ENCODE results near the gene TMCC1.

TMCC1 gene

DNA sequence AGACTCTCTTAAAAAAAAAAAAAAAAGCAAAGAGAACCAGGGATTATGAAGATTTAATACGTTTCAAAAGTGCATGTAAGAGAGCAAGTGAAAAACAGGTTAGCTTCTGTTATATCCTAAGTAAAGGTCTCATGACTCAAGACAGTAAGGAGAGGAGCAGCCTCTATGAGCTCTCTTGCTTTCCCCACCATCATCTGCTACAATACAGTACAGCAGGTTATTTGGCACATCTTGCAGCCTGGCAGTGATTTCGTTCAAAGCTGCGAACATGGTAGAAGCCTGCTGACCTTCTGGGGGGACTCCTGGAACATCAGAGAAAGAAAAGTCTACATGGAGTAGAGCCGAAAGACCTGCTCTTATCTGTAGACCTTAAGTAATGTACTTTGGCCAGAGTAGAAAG is 157.9 kb downstream of the TMCC1 start:
- H3K9ac ChIP-seq, result no peak overlapping the region

DNA sequence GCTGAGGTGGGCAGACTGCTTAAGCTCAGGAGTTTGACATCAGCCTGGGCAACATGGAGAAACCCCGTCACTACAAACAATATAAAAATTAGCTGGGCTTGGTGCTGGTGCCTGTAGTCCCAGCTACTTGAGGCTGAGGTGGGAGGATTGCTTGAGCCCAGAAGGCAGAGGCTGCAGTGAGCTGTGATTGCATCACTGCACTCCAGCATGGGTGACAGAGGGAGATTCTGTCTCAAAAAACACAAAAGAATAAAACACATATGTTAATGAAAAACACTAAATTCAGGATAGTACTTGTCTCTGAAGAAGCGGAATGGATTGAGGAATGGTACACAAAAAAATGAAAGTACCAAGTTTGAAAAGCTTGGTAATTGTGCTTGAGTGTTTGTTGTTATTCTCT is 159.1 kb downstream of the TMCC1 start:
- no peaks in the 10 kb centered on the region for H3K27me3 ChIP-seq
- no peak overlapping the region for H3K4me2 ChIP-seq
- H3K9me3 ChIP-seq (replicated peaks in 1 of 11), result 0 out of 22 replicates have a peak, but pooled peaks cover 0 to 2% (median 0%) of the 10 kb centered on the region in 11 experiments
- H3K36me3 ChIP-seq, result peaks cover 0 to 23% (median 0%) of the 10 kb centered on the region in 11 experiments; a peak in 4 of 22 replicates
- H3K4me3 ChIP-seq, result no peak overlapping the region
- no peak overlapping the region for H3K9ac ChIP-seq
- H3K4me1 ChIP-seq, result peaks cover 5 to 26% (median 10%) of the 10 kb centered on the region in 10 experiments; a peak in 15 of 20 replicates
- TF ChIP-seq Cebpa-rat (IDR thresholded peaks at IDR 0.05), result no peak
- no peak overlapping the region for H3K27ac ChIP-seq
- H4K20me1 ChIP-seq, result peaks cover 0 to 74% (median 0%) of the 10 kb centered on the region in 11 experiments; a peak in 2 of 22 replicates

More for the DNA sequence above, 157.9 kb downstream of the TMCC1 start:
- H3K4me3 ChIP-seq, result no peak overlapping the region
- no peaks in the 10 kb centered on the region for H3K9me3 ChIP-seq (replicated peaks in 1 of 11)
- TF ChIP-seq Cebpa-rat (IDR thresholded peaks at IDR 0.05), result no peak
- peaks cover 0 to 23% (median 0%) of the 10 kb centered on the region in 11 experiments; a peak in 4 of 22 replicates for H3K36me3 ChIP-seq
- H4K20me1 ChIP-seq, result peaks cover 0 to 78% (median 0%) of the 10 kb centered on the region in 11 experiments; a peak in 2 of 22 replicates
- no peaks in the 10 kb centered on the region for H3K27me3 ChIP-seq
- H3K27ac ChIP-seq, result no peak overlapping the region
- peaks cover 5 to 38% (median 10%) of the 10 kb centered on the region in 10 experiments; a peak in 15 of 20 replicates for H3K4me1 ChIP-seq
- H3K4me2 ChIP-seq, result no peak overlapping the region

DNA sequence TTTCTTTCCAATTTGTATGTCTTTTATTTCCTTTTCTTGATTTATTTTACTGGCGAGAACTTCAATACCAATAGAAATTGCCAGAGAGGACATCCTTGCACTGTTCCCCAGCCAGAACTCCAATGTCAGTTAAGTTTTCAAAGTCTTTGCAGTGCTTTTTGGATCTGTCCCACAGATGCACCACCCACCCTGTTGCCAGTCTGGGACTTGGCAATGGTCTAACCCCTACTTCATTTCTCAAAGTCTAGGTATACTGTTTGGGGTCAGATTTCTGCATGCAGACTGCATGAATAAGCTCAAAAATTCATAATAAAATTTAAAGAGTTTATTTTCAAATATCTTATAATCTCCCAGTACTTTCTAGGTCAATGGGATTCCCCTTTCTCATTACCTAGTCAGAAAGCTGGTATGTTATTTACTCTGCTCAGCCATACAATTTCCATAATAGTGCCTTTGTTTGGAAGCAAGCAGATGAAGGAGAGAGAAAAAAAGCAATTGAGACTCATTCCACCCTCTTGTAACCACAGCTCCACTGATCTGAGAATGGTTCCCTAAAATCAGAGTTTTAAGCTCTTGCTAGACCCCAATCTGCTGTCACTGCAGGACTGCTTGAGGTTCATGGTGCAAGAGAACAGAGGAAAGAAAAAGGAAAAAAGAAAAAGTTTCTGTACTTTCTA is 161.2 kb downstream of the TMCC1 start:
- Histone ChIP-seq H4K20me1 (peaks cover 0 to 80% (median 0%) of the 10 kb centered on the region in 11 experiments; a peak in 4 of 22 replicates), H3K4me2 (no peak overlapping the region), H3K9ac (no peak overlapping the region), H3K27me3 (no peaks in the 10 kb centered on the region), H3K9me3 (replicated peaks in 1 of 11) (0 out of 22 replicates have a peak, but pooled peaks cover 0 to 3% (median 0%) of the 10 kb centered on the region in 11 experiments), H3K4me1 (peaks cover 0 to 9% (median 0%) of the 10 kb centered on the region in 10 experiments; a peak in 1 of 20 replicates), H3K36me3 (peaks cover 0 to 19% (median 0%) of the 10 kb centered on the region in 11 experiments; a peak in 4 of 22 replicates), H3K27ac (no peak overlapping the region), H3K4me3 (no peak overlapping the region)
- TF ChIP-seq Cebpa-rat (IDR thresholded peaks at IDR 0.05), result no peak

GRCh38 chr3:129727707-129728106 is 165.8 kb downstream of the TMCC1 start:
- peaks cover 0 to 69% (median 0%) of the 10 kb centered on the region in 11 experiments; a peak in 4 of 22 replicates for H4K20me1 ChIP-seq
- H3K4me1 ChIP-seq, result peaks cover 0 to 6% (median 0%) of the 10 kb centered on the region in 10 experiments; a peak in 1 of 20 replicates
- no peak for TF ChIP-seq Cebpa-rat (IDR thresholded peaks at IDR 0.05)
- H3K4me3 ChIP-seq, result no peak overlapping the region
- no peak overlapping the region for H3K9ac ChIP-seq
- H3K9me3 ChIP-seq (replicated peaks in 1 of 11), result 0 out of 22 replicates have a peak, but pooled peaks cover 0 to 3% (median 0%) of the 10 kb centered on the region in 11 experiments
- no peak overlapping the region for H3K4me2 ChIP-seq
- no peak overlapping the region for H3K27ac ChIP-seq
- H3K36me3 ChIP-seq, result no peaks in the 10 kb centered on the region
- H3K27me3 ChIP-seq, result no peaks in the 10 kb centered on the region

DNA sequence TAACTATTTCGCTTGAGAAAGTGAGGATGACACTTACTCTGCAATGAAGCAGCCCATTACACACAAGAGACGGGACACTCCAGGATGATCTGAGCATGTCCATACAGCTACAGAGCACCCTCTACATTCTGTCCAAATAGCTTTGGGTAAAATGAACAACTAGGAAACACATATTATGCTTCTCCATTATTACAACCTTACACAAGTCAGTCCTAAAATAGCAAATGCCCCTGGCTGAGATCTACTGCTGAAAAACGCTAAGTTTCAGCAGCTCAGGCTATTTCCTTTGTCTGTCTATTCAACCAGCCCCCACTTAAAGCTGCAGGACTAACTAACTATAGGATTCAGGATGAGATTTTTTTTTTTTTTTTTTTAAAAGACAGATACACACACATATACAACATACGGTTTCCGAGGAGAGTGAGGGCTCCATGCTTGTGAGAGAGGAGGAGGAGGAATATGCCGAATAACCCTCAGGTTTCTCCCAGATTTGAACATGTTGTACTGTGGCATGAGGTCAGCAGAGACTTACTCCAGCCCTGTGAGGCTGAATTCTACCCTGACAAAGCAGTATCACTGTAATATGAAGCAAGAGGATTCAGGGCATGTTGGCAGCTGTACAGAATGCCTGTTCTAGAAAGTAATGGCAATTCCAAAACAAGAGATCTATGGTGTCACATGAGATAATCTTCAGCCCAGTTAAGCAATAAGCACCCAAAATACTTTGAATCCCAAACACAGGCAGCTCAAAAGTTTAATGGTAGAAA is 169.8 kb downstream of the TMCC1 start:
- no peak for TF ChIP-seq Cebpa-rat (IDR thresholded peaks at IDR 0.05)
- H4K20me1 ChIP-seq, result peaks cover 0 to 62% (median 0%) of the 10 kb centered on the region in 11 experiments; a peak in 5 of 22 replicates
- H3K36me3 ChIP-seq, result no peaks in the 10 kb centered on the region
- no peak overlapping the region for H3K27ac ChIP-seq
- no peaks in the 10 kb centered on the region for H3K9me3 ChIP-seq (replicated peaks in 1 of 11)
- no peak overlapping the region for H3K9ac ChIP-seq
- H3K4me2 ChIP-seq, result no peak overlapping the region
- peaks cover 0 to 5% (median 0%) of the 10 kb centered on the region in 10 experiments; a peak in 1 of 20 replicates for H3K4me1 ChIP-seq
- no peak overlapping the region for H3K4me3 ChIP-seq
- no peaks in the 10 kb centered on the region for H3K27me3 ChIP-seq

GRCh38 chr3:129722527-129722926 is 171.0 kb downstream of the TMCC1 start:
- H3K27me3 ChIP-seq, result no peaks in the 10 kb centered on the region
- H3K4me1 ChIP-seq, result peaks cover 0 to 11% (median 0%) of the 10 kb centered on the region in 10 experiments; a peak in 2 of 20 replicates
- no peak overlapping the region for H3K4me2 ChIP-seq
- H3K9me3 ChIP-seq (replicated peaks in 1 of 11), result no peaks in the 10 kb centered on the region
- TF ChIP-seq Cebpa-rat (IDR thresholded peaks at IDR 0.05), result no peak
- H3K27ac ChIP-seq, result no peak overlapping the region
- no peak overlapping the region for H3K4me3 ChIP-seq
- peaks cover 0 to 61% (median 0%) of the 10 kb centered on the region in 11 experiments; a peak in 5 of 22 replicates for H4K20me1 ChIP-seq
- H3K36me3 ChIP-seq, result no peaks in the 10 kb centered on the region
- H3K9ac ChIP-seq, result no peak overlapping the region

- H3K27me3 ChIP-seq, result no peaks in the 10 kb centered on the region
- H3K4me1 ChIP-seq, result peaks cover 0 to 25% (median 0%) of the 10 kb centered on the region in 10 experiments; a peak in 3 of 20 replicates
- no peak for TF ChIP-seq Cebpa-rat (IDR thresholded peaks at IDR 0.05)
- peak overlapping the region in 1 of 11 experiments; percentile 51; a peak in 2 of 22 replicates for H3K4me2 ChIP-seq
- H3K36me3 ChIP-seq, result 0 out of 22 replicates have a peak, but pooled peaks cover 0 to 1% (median 0%) of the 10 kb centered on the region in 11 experiments
- H3K9me3 ChIP-seq (replicated peaks in 1 of 11), result no peaks in the 10 kb centered on the region
- H4K20me1 ChIP-seq, result peaks cover 0 to 67% (median 0%) of the 10 kb centered on the region in 11 experiments; a peak in 7 of 22 replicates
- no peak overlapping the region for H3K27ac ChIP-seq
- no peak overlapping the region for H3K9ac ChIP-seq
- H3K4me3 ChIP-seq, result no peak overlapping the region
Measured at GRCh38 chr3:129718201-129718600, 175.3 kb downstream of the TMCC1 start.

DNA sequence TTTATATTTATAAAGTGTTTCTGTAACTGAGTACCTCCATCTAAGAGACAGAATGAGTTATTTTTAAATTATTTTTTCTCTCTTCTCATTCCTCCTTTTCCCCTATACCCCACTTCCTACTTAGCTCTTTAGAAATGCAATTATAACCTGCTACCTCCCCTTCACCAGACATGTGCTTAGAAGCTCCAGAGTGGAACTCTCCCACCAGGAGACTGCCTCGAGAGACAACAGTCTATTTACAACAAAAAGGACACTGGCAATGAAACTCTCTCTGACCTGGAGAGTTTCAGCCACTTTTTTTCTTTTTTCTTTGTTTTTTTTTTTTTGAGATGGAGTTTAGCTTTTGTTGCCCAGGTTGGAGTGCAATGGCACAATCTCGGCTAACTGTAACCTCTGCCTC is 177.7 kb downstream of the TMCC1 start:
- Histone ChIP-seq H4K20me1 (peaks cover 0 to 66% (median 0%) of the 10 kb centered on the region in 11 experiments; a peak in 8 of 22 replicates), H3K4me3 (no peak overlapping the region), H3K27ac (no peak overlapping the region), H3K9ac (no peak overlapping the region), H3K4me2 (no peak overlapping the region), H3K27me3 (no peaks in the 10 kb centered on the region), H3K9me3 (replicated peaks in 1 of 11) (no peaks in the 10 kb centered on the region), H3K4me1 (peaks cover 0 to 25% (median 0%) of the 10 kb centered on the region in 10 experiments; a peak in 3 of 20 replicates), H3K36me3 (peaks cover 0 to 10% (median 0%) of the 10 kb centered on the region in 11 experiments; a peak in 1 of 22 replicates)
- TF ChIP-seq Cebpa-rat (IDR thresholded peaks at IDR 0.05), result no peak

Data from BLaER1 treated with 17β-estradiol and CSF1 and Interleukin-3, amounts not matched to agents 10 nM and 100 nM (cell line).